Metanephros (tissue), 1 donor: Measurements from ENCODE around the gene SMAD9. TPM values are rescaled to one million over a fixed set of nuclear protein-coding genes. Genes with fewer than 3 reads are reported as not detected.

Experiments used
- total RNA-seq: library from RNA; depleted of rRNA; stranded (reverse); fragments of >200 nt; gene quantifications from one replicate; pipeline ENCODE4 v1.2.3, GENCODE V29; 2014

The SMAD9 gene
- total RNA-seq, result 32.3 TPM

GRCh38 chr13:36919833-36920615 is at the start of gene SMAD9:
Gene SMAD9 (minus strand): TSS chr13:36920238. CDS start chr13:36879689, 40,549 bp downstream.

GRCh38 chr13:36818804-36819738 is 101.0 kb downstream of the SMAD9 start, which contains the start of gene RFXAP:
Gene RFXAP (plus strand): TSS chr13:36819222. CDS start chr13:36819358, 136 bp downstream.

Other genes starting within 250 kb of the SMAD9 start
- 0.18 TPM for gene SERTM1, start 246.2 kb downstream of the SMAD9 start, total RNA-seq
- gene RFXAP, start 101.0 kb downstream of the SMAD9 start, total RNA-seq, result 6.1 TPM
- 39.8 TPM for gene ALG5, start 79.1 kb upstream of the SMAD9 start, total RNA-seq
- 34.5 TPM for gene EXOSC8, start 80.5 kb upstream of the SMAD9 start, total RNA-seq
- gene SUPT20H, start 139.4 kb upstream of the SMAD9 start, total RNA-seq, result 74.3 TPM
- gene CSNK1A1L, start 185.4 kb upstream of the SMAD9 start, total RNA-seq, result not detected